ENCODE measurements around the gene IL1RAPL2.
"Not testable (repeated sequence)": the region's sequence is repeated elsewhere in the genome, so short reads cannot be mapped to it uniquely, and the experiment has no call there.

IL1RAPL2 gene

DNA sequence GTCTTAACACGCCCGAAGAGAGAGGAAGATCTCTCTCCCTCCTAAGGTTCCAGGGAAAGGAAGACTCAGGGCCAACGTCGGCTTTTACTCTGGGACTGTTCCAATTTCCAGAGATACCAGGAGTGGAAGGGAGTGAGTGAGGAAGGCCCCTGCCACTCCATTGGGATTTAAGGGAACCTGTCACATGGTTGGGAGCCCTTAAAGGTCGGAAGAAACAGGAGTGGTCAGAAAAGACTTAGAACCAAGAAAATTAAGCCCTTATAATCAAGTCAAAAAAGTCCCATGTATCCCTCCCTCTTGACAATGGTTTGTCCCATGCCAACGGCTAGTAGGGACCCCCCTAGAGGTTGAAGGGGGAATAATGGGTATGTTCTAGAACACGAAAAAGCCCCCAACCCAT, 654.6 kb downstream of the IL1RAPL2 start, which contains the start of gene TEX13A:
TEX13A (minus strand) TSS at position 59 of the 400 bp plus-strand sequence. CDS start 297 bp downstream, outside the sequence.
- no peaks in the 10 kb centered on the region for H3K27me3 Mint-ChIP-seq
- intact Hi-C loops (cut with micrococcal nuclease), result no loop called here
- H3K36me3 Mint-ChIP-seq (ENCODE audit: low read depth), result no peaks in the 10 kb centered on the region
- peaks cover 17% of the 10 kb centered on the region for H3K9me3 Mint-ChIP-seq
- H3K4me1 Mint-ChIP-seq (ENCODE audit: low read depth), result no peaks in the 10 kb centered on the region
- H3K27ac Mint-ChIP-seq, result no peak within 1 kb of the TSS
- H3K4me3 Mint-ChIP-seq, result no peak within 1 kb of the TSS

DNA sequence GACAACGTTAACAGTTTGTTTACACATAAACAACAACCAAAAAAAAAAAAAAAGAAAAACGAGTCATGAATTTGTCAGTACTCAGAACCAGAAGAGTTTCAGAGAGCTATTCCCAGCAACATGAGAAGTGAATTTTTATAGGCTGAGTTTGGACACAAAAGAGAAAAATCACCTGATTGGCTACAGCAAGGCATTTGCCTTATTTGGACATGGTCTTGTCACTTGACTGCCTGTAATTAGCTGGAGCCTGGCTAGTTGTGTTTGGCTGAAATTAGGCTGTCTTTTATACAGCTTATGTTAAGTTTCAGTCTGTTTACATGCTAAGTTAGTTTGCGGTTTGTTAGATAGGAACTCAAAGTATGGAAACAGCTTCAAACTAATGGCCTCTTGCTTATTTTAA, 655.4 kb downstream of the IL1RAPL2 start:
- peaks cover 17% of the 10 kb centered on the region for H3K9me3 Mint-ChIP-seq
- no peaks in the 10 kb centered on the region for H3K36me3 Mint-ChIP-seq (ENCODE audit: low read depth)
- no peak overlapping the region for H3K27ac Mint-ChIP-seq
- H3K4me3 Mint-ChIP-seq, result no peak overlapping the region
- intact Hi-C loops (cut with micrococcal nuclease), result no loop called here
- H3K4me1 Mint-ChIP-seq (ENCODE audit: low read depth), result no peaks in the 10 kb centered on the region
- no peaks in the 10 kb centered on the region for H3K27me3 Mint-ChIP-seq

DNA sequence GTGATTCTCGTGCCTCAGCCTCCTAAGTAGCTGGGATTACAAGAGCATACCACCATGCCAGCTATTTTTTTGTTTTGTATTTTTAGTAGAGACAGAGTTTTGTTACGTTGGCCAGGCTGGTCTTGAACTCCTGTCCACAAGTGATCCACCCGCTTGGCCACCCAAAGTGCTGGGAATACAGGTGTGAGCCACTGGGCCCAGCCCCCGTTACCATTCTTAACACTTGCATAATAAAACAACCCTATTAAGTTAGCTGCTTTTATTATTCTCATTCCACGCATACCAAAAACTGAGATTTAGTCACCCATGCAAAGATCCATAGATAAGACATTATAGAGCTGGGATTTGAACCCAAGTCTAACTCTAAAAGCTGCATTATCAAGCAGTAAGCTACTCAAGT, 660.5 kb downstream of the IL1RAPL2 start:
- Mint-ChIP-seq H3K4me1 (ENCODE audit: low read depth) (no peaks in the 10 kb centered on the region), H3K36me3 (ENCODE audit: low read depth) (no peaks in the 10 kb centered on the region), H3K9me3 (no peaks in the 10 kb centered on the region), H3K27me3 (no peaks in the 10 kb centered on the region), H3K4me3 (no peak overlapping the region), H3K27ac (no peak overlapping the region)
- intact Hi-C loops (cut with micrococcal nuclease), result no loop called here

DNA sequence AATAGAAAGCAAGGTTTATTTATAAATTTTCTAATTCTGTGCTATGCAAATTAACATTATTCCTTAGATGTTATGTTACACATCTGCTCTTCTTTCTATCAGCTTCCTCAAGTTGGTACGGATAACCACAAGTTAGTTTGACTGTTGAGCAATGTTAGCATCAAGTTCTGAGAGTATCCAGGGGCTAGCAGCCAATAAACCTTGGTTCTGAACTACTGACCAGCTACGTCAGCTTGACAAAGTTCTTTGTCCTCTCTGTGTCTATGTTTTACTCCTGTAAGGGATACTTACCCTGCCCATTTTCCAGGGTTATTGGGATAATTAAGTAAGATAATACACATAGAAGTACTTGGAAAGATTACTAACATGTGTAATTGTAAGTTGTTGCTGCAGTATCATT, 662.6 kb downstream of the IL1RAPL2 start:
- Mint-ChIP-seq H3K9me3 (no peaks in the 10 kb centered on the region), H3K27ac (no peak overlapping the region), H3K4me1 (ENCODE audit: low read depth) (no peaks in the 10 kb centered on the region), H3K4me3 (no peak overlapping the region), H3K27me3 (no peaks in the 10 kb centered on the region), H3K36me3 (ENCODE audit: low read depth) (no peaks in the 10 kb centered on the region)
- intact Hi-C loops (cut with micrococcal nuclease), result no loop called here

DNA sequence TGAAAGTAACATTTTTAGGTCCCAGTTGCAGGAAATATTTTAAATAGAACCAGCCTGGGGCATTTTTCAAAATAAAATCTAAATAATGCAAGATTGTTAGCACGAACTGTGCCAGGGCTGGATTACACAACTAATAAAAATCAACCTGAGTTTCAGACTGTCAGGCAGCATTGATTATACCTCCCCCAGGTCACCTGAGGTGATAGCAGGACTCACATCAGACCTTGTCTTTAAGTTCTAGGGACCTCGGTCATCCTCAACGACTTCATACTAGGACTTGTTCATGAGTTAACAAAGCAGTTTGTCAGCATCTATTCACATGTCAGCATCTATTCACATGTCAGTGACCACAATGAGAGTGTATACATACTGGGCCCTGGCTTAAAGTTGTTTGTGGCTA, 663.1 kb downstream of the IL1RAPL2 start:
- Mint-ChIP-seq H3K4me1 (ENCODE audit: low read depth) (no peaks in the 10 kb centered on the region), H3K27me3 (no peaks in the 10 kb centered on the region), H3K36me3 (ENCODE audit: low read depth) (no peaks in the 10 kb centered on the region), H3K9me3 (no peaks in the 10 kb centered on the region), H3K4me3 (no peak overlapping the region), H3K27ac (no peak overlapping the region)
- intact Hi-C loops (cut with micrococcal nuclease), result no loop called here

DNA sequence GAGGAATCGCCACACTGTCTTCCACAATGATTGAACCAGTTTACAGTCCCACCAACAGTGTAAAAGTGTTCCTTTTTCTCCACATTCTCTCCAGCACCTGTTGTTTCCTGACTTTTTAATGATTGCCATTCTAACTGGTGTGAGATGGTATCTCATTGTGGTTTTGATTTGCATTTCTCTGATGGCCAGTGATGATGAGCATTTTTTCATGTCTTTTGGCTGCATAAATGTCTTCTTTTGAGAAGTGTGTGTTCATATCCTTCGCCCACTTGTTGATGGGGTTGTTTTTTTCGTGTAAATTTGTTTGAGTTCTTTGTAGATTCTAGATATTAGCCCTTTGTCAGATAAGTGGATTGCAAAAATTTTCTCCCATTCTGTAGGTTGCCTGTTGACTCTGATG, 671.4 kb downstream of the IL1RAPL2 start:
- H3K9me3 Mint-ChIP-seq; H3K4me1 Mint-ChIP-seq (ENCODE audit: low read depth); H3K27ac Mint-ChIP-seq; H3K4me3 Mint-ChIP-seq; H3K36me3 Mint-ChIP-seq (ENCODE audit: low read depth); intact Hi-C loops (cut with micrococcal nuclease); H3K27me3 Mint-ChIP-seq: not testable (repeated sequence)

DNA sequence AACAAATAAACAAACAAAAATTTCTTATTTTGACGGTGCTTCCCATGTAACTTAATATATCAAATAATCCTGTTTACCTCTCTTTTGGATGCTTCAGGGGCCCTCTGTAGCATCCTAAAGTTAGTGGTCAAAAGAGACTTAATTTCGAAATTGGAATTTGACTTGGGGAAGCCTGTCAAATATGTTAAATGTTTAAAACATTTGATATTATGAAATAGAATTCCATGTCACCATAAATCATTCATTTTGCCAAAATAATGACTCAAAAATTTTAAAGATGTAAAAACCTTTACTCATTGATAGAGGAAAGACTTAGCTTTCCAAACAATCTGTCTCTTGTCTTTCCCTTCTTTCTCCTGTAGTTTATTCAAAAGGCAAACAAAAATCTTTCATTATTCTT, 675.1 kb downstream of the IL1RAPL2 start:
- Mint-ChIP-seq H3K4me3 (no peak overlapping the region), H3K27ac (no peak overlapping the region), H3K27me3 (no peaks in the 10 kb centered on the region), H3K36me3 (ENCODE audit: low read depth) (no peaks in the 10 kb centered on the region), H3K4me1 (ENCODE audit: low read depth) (no peaks in the 10 kb centered on the region), H3K9me3 (no peaks in the 10 kb centered on the region)
- intact Hi-C loops (cut with micrococcal nuclease), result no loop called here

DNA sequence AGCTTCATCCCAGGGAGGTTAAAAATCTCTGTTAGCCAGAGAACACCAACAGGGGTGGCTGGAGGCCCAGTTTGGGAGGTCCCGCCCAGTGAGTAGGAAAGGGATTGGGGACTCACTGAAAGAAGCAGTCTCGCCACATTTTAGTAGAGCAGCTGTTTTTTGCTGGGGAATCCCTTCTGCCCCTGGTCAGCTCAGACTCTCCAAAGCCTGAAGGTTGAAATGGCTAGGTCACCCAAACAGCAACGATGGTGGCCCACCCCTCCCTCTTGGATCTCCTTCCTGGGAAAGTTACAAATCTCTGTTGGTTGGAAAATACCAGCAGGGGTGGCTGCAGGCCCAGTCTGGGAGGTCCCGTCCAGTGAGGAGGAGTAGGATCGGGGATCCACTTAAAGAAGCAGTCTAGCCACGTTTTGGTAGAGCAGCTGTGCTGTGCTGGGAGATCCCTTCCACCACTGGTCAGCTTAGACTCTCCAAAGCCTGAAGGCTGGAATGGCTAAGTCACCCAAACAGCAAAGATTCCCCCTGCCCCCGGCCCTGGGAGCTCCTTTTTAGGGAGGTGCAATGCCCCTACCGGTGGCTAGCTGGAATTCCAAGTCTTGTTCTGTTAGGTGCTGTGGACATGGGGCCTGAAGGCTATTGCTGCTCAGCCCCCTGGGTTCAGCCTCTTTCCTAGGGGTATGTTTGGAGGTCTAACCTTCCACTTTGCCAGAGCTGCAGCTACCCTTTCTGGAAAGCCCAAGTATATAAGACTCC, 694.5 kb downstream of the IL1RAPL2 start:
- Mint-ChIP-seq H3K9me3 (peaks cover 17% of the 10 kb centered on the region), H3K27me3 (no peaks in the 10 kb centered on the region), H3K4me1 (ENCODE audit: low read depth) (no peaks in the 10 kb centered on the region), H3K27ac (no peak overlapping the region), H3K4me3 (no peak overlapping the region), H3K36me3 (ENCODE audit: low read depth) (no peaks in the 10 kb centered on the region)
- intact Hi-C loops (cut with micrococcal nuclease), result no loop called here

DNA sequence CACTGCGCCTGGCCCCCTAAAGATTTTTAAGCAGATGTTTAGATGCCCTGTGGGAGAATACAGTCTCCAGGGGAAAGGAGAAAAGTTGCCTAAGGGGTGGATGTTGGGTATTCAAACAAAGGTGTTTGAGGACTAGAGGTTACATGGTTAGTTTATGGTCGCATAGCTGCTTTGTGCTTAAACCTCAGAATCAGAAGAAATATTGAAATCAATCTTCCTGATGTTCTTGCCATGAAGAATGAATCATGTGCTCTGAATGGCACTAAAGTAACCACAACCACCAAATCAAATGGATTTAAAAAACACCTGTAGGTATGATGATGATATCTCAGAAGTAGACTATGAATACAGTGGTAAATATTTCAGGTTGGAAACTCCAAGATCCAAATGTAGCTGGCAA, 697.2 kb downstream of the IL1RAPL2 start:
- intact Hi-C loops (cut with micrococcal nuclease), result no loop called here
- Mint-ChIP-seq H3K9me3 (peaks cover 14% of the 10 kb centered on the region), H3K27ac (no peak overlapping the region)

DNA sequence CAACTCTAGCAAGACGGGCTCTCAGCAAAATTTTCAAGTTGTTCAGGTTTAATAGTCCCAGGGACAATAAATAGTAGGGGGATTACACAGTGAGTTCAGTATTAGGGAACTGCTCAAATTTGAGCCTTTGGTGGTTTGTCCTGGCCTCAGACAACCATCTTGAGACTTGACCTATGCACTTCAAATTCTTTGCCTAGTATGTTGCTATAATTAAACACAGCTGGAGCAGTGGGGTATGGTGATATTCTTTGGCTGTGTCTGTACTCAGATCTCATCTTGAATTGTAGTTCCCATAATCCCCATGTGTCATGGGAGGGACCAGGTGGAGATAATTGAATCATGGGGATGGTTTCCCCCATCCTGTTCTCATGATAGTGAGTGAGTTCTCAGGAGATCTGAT, 697.8 kb downstream of the IL1RAPL2 start:
- Mint-ChIP-seq H3K36me3 (ENCODE audit: low read depth) (no peaks in the 10 kb centered on the region), H3K4me3 (no peak overlapping the region)

More for the DNA sequence above, 697.2 kb downstream of the IL1RAPL2 start:
- Mint-ChIP-seq H3K4me1 (ENCODE audit: low read depth) (no peaks in the 10 kb centered on the region), H3K27me3 (no peaks in the 10 kb centered on the region), H3K36me3 (ENCODE audit: low read depth) (no peaks in the 10 kb centered on the region), H3K4me3 (no peak overlapping the region)

DNA sequence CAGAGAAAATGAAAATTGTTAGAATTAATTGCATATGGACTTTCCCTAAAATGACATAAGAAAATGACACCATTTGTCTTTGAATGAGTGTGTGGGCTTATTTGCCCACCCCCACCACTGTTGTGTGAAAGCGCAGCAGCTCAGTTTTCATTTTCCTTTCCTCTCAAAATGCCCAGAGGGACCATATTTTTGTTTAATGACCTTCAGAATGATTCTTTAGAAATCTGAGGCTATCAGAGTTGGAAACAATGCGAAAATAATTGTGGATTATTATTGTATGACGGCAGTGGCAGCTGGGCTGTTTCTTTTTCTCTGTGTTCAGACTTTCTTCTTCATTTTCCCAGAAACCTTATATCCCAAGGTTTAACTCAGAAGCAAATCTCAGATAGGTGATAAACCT, 699.1 kb downstream of the IL1RAPL2 start:
- no peaks in the 10 kb centered on the region for H3K27me3 Mint-ChIP-seq
- H3K4me1 Mint-ChIP-seq (ENCODE audit: low read depth), result no peaks in the 10 kb centered on the region
- intact Hi-C loops (cut with micrococcal nuclease), result no loop called here
- no peak overlapping the region for H3K4me3 Mint-ChIP-seq
- H3K9me3 Mint-ChIP-seq, result no peaks in the 10 kb centered on the region
- H3K27ac Mint-ChIP-seq, result no peak overlapping the region
- no peaks in the 10 kb centered on the region for H3K36me3 Mint-ChIP-seq (ENCODE audit: low read depth)

More for the DNA sequence above, 697.8 kb downstream of the IL1RAPL2 start:
- no peaks in the 10 kb centered on the region for H3K4me1 Mint-ChIP-seq (ENCODE audit: low read depth)
- H3K27ac Mint-ChIP-seq, result no peak overlapping the region
- H3K9me3 Mint-ChIP-seq, result peaks cover 8% of the 10 kb centered on the region
- H3K27me3 Mint-ChIP-seq, result no peaks in the 10 kb centered on the region
- intact Hi-C loops (cut with micrococcal nuclease), result no loop called here

DNA sequence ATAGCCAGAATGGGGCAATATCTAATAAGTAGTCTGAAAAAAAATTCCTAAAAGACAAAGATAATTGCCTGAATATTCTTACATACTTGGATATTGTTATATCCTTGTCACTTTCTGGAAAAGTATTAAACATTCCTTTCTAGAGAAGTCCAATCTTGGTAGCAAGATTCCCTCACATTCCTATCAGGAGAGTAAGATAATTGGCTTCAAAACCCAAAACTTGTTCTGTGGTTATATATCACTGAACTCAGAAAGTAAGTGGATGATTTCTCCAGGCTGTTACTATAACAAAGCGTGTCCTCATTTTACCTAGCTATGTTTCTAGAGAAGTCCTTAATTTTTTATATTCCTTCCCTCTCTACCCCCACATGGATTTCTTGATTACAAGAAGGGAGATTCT, 700.5 kb downstream of the IL1RAPL2 start:
- intact Hi-C loops (cut with micrococcal nuclease), result no loop called here
- no peaks in the 10 kb centered on the region for H3K9me3 Mint-ChIP-seq
- H3K27ac Mint-ChIP-seq, result no peak overlapping the region
- H3K27me3 Mint-ChIP-seq, result no peaks in the 10 kb centered on the region
- no peaks in the 10 kb centered on the region for H3K36me3 Mint-ChIP-seq (ENCODE audit: low read depth)
- no peaks in the 10 kb centered on the region for H3K4me1 Mint-ChIP-seq (ENCODE audit: low read depth)
- H3K4me3 Mint-ChIP-seq, result no peak overlapping the region

DNA sequence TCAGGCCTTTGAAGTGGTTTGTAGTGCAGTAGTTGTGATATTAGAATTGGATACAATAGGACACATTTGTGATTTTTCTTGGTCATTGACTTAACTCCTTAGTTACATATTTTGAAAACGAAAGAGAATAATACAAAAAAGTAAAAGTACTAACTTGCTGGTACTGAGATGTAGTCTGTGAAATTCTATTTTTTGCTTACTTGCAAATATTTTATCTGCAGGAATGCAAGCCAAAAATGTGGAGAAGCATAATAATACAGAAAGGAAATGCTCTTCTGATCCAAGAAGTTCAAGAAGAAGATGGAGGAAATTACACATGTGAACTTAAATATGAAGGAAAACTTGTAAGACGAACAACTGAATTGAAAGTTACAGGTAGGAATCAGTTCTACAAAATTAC, 701.2 kb downstream of the IL1RAPL2 start:
- intact Hi-C loops (cut with micrococcal nuclease), result no loop called here
- H3K9me3 Mint-ChIP-seq, result no peaks in the 10 kb centered on the region
- no peaks in the 10 kb centered on the region for H3K27me3 Mint-ChIP-seq
- no peaks in the 10 kb centered on the region for H3K36me3 Mint-ChIP-seq (ENCODE audit: low read depth)
- no peaks in the 10 kb centered on the region for H3K4me1 Mint-ChIP-seq (ENCODE audit: low read depth)
- no peak overlapping the region for H3K27ac Mint-ChIP-seq
- no peak overlapping the region for H3K4me3 Mint-ChIP-seq

DNA sequence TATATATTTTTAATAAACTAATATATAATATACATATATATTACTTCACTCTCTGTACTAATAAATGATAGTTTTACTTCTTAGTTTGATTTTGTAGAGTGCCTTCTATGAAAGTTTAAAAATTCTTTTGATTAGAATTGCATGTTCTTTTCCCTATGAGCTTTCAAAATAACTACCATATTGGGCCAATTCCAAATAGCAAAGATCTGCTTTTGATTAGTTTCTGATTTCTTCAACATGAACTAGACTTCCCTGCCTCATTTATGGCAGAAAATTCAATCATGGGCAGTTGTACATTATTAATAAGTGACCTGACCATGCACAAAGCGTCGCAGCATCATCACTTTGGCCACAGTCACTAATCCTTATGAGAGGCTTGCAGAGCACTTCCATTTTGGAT, 703.4 kb downstream of the IL1RAPL2 start:
- Mint-ChIP-seq H3K4me3 (no peak overlapping the region), H3K9me3 (no peaks in the 10 kb centered on the region), H3K4me1 (ENCODE audit: low read depth) (no peaks in the 10 kb centered on the region), H3K27me3 (no peaks in the 10 kb centered on the region), H3K27ac (no peak overlapping the region), H3K36me3 (ENCODE audit: low read depth) (no peaks in the 10 kb centered on the region)
- intact Hi-C loops (cut with micrococcal nuclease), result no loop called here

DNA sequence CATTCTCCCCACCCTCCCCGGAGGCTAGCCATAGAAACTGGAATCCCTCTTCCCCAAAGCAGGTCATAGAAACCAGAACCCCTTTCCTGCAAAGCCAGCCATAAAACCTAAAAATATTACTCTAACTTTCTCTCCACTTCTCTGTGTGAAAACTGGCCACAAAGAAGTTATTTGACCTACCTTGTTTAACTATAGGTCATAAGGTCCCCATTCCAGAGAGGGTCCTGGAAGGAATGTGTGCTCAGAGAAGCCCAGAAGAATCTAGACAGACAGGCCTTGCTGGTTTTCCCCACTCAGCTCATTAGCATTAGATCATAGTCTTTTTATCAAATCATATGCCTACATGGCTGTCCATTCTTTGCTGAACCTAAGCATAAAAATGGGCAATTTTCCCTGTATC, 707.3 kb downstream of the IL1RAPL2 start:
- intact Hi-C loops (cut with micrococcal nuclease), result no loop called here
- H3K4me1 Mint-ChIP-seq (ENCODE audit: low read depth), result no peaks in the 10 kb centered on the region
- no peaks in the 10 kb centered on the region for H3K9me3 Mint-ChIP-seq
- no peaks in the 10 kb centered on the region for H3K27me3 Mint-ChIP-seq
- H3K4me3 Mint-ChIP-seq, result no peak overlapping the region
- no peaks in the 10 kb centered on the region for H3K36me3 Mint-ChIP-seq (ENCODE audit: low read depth)
- no peak overlapping the region for H3K27ac Mint-ChIP-seq

Data from dendritic cell treated with granulocyte-macrophage colony-stimulating factor and Interleukin-4, amounts not matched to agents 40 ng/mL and 50 ng/mL, for 4 days (primary cell).